Neural cell (in vitro differentiated cells): ENCODE data around the gene FBRSL1. TPM values are rescaled to one million over a fixed set of nuclear protein-coding genes. Genes with fewer than 3 reads are reported as not detected.

Source experiments
- H2AFZ ChIP-seq: fragments of 200-600, 300-800 bp; sonication (generic), shearing (Covaris generic); 2 replicates; pipeline ENCODE4 v1.6.0; 2014; ENCODE audit warnings: low read depth, mild to moderate bottlenecking, antibody characterized with exemption, low read length, moderate library complexity
- H3F3A ChIP-seq: fragments of 200-600 bp; shearing (Covaris generic); 2 replicates; pipeline ENCODE4 v1.6.1; 2016; ENCODE audit warnings: mild to moderate bottlenecking, moderate library complexity, mixed read lengths, antibody characterized with exemption, low read length; ENCODE audit not compliant: insufficient read depth, poor library complexity, severe bottlenecking
- H3K27ac ChIP-seq: fragments of 200-600, 300-800 bp; sonication (generic), shearing (Covaris generic); 2 replicates; pipeline ENCODE4 v1.5.1; 2014; ENCODE audit warnings: mild to moderate bottlenecking, low read length, moderate library complexity
- H3K27me3 ChIP-seq: fragments of 300-800, 200-600 bp; sonication (generic), shearing (Covaris generic); 2 replicates; pipeline ENCODE4 v1.6.0; 2014; ENCODE audit warnings: mild to moderate bottlenecking, low read depth, low read length, moderate library complexity; ENCODE audit not compliant: insufficient read depth
- H3K36me3 ChIP-seq: fragments of 300-800, 200-600 bp; sonication (generic), shearing (Covaris generic); 2 replicates; pipeline ENCODE4 v1.5.1; 2014; ENCODE audit warnings: mild to moderate bottlenecking, antibody characterized with exemption, low read length, moderate library complexity; ENCODE audit not compliant: insufficient read depth
- H3K4me2 ChIP-seq: fragments of 300-800, 200-600 bp; sonication (generic), shearing (Covaris generic); 2 replicates; pipeline ENCODE4 v1.6.0; 2014; ENCODE audit warnings: mild to moderate bottlenecking, low read length
- H3K4me3 ChIP-seq: fragments of 300-800, 200-600 bp; sonication (generic), shearing (Covaris generic); 2 replicates; pipeline ENCODE4 v1.5.1; 2014; ENCODE audit warnings: mild to moderate bottlenecking, low read length, moderate library complexity
- H3K79me2 ChIP-seq: fragments of 200-600 bp; shearing (Covaris generic); replicated peaks from 2 replicates; pipeline ENCODE4 v1.6.0; 2014; ENCODE audit warnings: mild to moderate bottlenecking, low read length, moderate library complexity; ENCODE audit not compliant: insufficient read depth
- H3K9ac ChIP-seq: fragments of 300-800, 200-600 bp; sonication (generic), shearing (Covaris generic); 2 replicates; pipeline ENCODE4 v1.6.1; 2016; ENCODE audit warnings: mild to moderate bottlenecking, low read length, mixed read lengths
- H3K9me2 ChIP-seq: fragments of 200-600 bp; shearing (Covaris generic); 2 replicates; pipeline ENCODE4 v1.6.1; 2016; ENCODE audit warnings: mild to moderate bottlenecking, low read length, mixed read lengths; ENCODE audit not compliant: insufficient read depth
- H3K9me3 ChIP-seq: fragments of 200-600, 300-800 bp; sonication (generic), shearing (Covaris generic); 2 replicates; pipeline ENCODE4 v1.6.1; 2016; ENCODE audit warnings: mild to moderate bottlenecking, mixed run types, low read length, moderate library complexity, mixed read lengths
- H4K20me1 ChIP-seq: fragments of 200-600 bp; shearing (Covaris generic); 2 replicates; pipeline ENCODE4 v1.6.1; 2016; ENCODE audit warnings: mild to moderate bottlenecking, mixed run types; ENCODE audit not compliant: insufficient read depth
- CTCF ChIP-seq: fragments of 450-650 bp; IDR thresholded peaks from 2 replicates; pipeline ENCODE4 v1.5.1; 2014; ENCODE audit warnings: antibody characterized with exemption, mild to moderate bottlenecking, moderate library complexity; ENCODE audit not compliant: poor library complexity, severe bottlenecking
- EP300 ChIP-seq: fragments of 450-650 bp; conservative IDR thresholded peaks from 2 replicates; pipeline ENCODE4 v1.6.1; 2014; ENCODE audit warnings: antibody characterized with exemption, mild to moderate bottlenecking, moderate library complexity; ENCODE audit not compliant: poor library complexity, severe bottlenecking
- EZH2 ChIP-seq: fragments of 200-600, 300-800 bp; shearing (Covaris generic), sonication (generic); IDR thresholded peaks from 2 replicates; pipeline ENCODE4 v1.6.1; 2014; ENCODE audit warnings: antibody characterized with exemption, low read length, borderline replicate concordance, mild to moderate bottlenecking; ENCODE audit not compliant: insufficient read depth, poor library complexity, severe bottlenecking
- MXI1 ChIP-seq: fragments of 450-650 bp; conservative IDR thresholded peaks from 2 replicates; pipeline ENCODE4 v1.6.1; 2014; ENCODE audit warnings: antibody characterized with exemption, mild to moderate bottlenecking; ENCODE audit not compliant: poor library complexity, severe bottlenecking
- POLR2AphosphoS5 ChIP-seq: IDR thresholded peaks from 2 replicates; pipeline ENCODE4 v1.6.1; 2012
- RAD21 ChIP-seq: fragments of 450-650 bp; conservative IDR thresholded peaks from 2 replicates; pipeline ENCODE4 v1.6.1; 2014; ENCODE audit warnings: antibody characterized with exemption, mild to moderate bottlenecking, moderate library complexity
- SMC3 ChIP-seq: fragments of 450-650 bp; conservative IDR thresholded peaks from 2 replicates; pipeline ENCODE4 v1.6.1; 2014; ENCODE audit warnings: antibody characterized with exemption, mild to moderate bottlenecking, moderate library complexity; ENCODE audit not compliant: poor library complexity
- TAF1 ChIP-seq: IDR thresholded peaks from 2 replicates; pipeline ENCODE4 v1.6.1; 2012; ENCODE audit warnings: low read depth
- polyA plus RNA-seq: library from polyadenylated mRNA; depleted of rRNA; stranded (reverse); fragments of >200 nt; gene quantifications from 2 replicates; pipeline ENCODE4 v1.2.3, GENCODE V29; 2014
- TF ChIP-seq, protein P1 (sequence below): IDR thresholded peaks from 2 replicates; pipeline ENCODE4 v1.6.1; 2012; ENCODE audit warnings: borderline replicate concordance

FBRSL1 gene
- polyA plus RNA-seq, 1 donor from 2014 or later, result 11.9 TPM

GRCh38 chr12:132479938-132480622, 9.9 kb upstream of the FBRSL1 start:
- TF ChIP-seq POLR2AphosphoS5 (no peak), SMC3 (no peak), RAD21 (no peak), TAF1 (no peak), MXI1 (no peak), CTCF (no peak), EZH2 (no peak), EP300 (no peak)
- TF ChIP-seq, protein P1, sequence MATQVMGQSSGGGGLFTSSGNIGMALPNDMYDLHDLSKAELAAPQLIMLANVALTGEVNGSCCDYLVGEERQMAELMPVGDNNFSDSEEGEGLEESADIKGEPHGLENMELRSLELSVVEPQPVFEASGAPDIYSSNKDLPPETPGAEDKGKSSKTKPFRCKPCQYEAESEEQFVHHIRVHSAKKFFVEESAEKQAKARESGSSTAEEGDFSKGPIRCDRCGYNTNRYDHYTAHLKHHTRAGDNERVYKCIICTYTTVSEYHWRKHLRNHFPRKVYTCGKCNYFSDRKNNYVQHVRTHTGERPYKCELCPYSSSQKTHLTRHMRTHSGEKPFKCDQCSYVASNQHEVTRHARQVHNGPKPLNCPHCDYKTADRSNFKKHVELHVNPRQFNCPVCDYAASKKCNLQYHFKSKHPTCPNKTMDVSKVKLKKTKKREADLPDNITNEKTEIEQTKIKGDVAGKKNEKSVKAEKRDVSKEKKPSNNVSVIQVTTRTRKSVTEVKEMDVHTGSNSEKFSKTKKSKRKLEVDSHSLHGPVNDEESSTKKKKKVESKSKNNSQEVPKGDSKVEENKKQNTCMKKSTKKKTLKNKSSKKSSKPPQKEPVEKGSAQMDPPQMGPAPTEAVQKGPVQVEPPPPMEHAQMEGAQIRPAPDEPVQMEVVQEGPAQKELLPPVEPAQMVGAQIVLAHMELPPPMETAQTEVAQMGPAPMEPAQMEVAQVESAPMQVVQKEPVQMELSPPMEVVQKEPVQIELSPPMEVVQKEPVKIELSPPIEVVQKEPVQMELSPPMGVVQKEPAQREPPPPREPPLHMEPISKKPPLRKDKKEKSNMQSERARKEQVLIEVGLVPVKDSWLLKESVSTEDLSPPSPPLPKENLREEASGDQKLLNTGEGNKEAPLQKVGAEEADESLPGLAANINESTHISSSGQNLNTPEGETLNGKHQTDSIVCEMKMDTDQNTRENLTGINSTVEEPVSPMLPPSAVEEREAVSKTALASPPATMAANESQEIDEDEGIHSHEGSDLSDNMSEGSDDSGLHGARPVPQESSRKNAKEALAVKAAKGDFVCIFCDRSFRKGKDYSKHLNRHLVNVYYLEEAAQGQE, result no peak
- H3K9me3 ChIP-seq, result no peaks in the 10 kb centered on the region
- no peaks in the 10 kb centered on the region for H3K79me2 ChIP-seq
- H3F3A ChIP-seq, result no peaks in the 10 kb centered on the region
- no peaks in the 10 kb centered on the region for H3K27me3 ChIP-seq
- H3K9me2 ChIP-seq, result no peaks in the 10 kb centered on the region
- H3K4me3 ChIP-seq, result no peak overlapping the region
- no peak overlapping the region for H3K9ac ChIP-seq
- no peak overlapping the region for H2AFZ ChIP-seq
- no peak overlapping the region for H3K27ac ChIP-seq
- H4K20me1 ChIP-seq, result no peaks in the 10 kb centered on the region
- H3K36me3 ChIP-seq, result no peaks in the 10 kb centered on the region
- no peak overlapping the region for H3K4me2 ChIP-seq

- Histone ChIP-seq H3F3A (no peaks in the 10 kb centered on the region), H3K27me3 (no peaks in the 10 kb centered on the region), H4K20me1 (no peaks in the 10 kb centered on the region), H3K9ac (no peak overlapping the region), H3K36me3 (no peaks in the 10 kb centered on the region), H2AFZ (no peak overlapping the region), H3K4me3 (no peak overlapping the region), H3K4me2 (no peak overlapping the region), H3K27ac (no peak overlapping the region), H3K79me2 (no peaks in the 10 kb centered on the region), H3K9me2 (no peaks in the 10 kb centered on the region), H3K9me3 (no peaks in the 10 kb centered on the region)
- TF ChIP-seq CTCF, result no peak
- TF ChIP-seq POLR2AphosphoS5, result no peak
- TF ChIP-seq SMC3, result no peak
- TF ChIP-seq EZH2, result no peak
- TF ChIP-seq RAD21, result no peak
- no peak for TF ChIP-seq EP300
- no peak for TF ChIP-seq TAF1
- TF ChIP-seq MXI1, result no peak
- TF ChIP-seq, protein P1, result no peak
Observed at GRCh38 chr12:132480623-132481132, 9.3 kb upstream of the FBRSL1 start.
